Measurements from ENCODE around the gene FARSA.

FARSA gene

DNA sequence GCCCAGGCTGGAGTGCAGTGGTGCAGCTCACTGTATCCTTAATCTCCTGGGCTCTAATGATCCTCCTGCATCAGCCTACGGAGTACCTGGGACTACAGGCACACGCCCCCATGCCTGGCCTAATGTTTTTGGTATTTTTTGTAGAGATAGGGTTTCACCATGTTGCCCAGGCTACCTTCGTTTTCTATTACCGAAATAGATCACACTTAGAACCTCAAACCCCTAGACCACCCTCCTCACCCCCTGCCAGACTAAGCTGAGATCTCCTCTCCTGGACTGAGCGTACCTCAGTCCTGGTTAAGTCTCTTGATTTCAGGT is 46.9 kb downstream of the FARSA start:
- DNase-seq, result no peak
- Mint-ChIP-seq H3K36me3 (peaks cover 3% of the 10 kb centered on the region), H3K27me3 (peaks cover 9% of the 10 kb centered on the region), H3K4me1 (peaks cover 46% of the 10 kb centered on the region), H3K27ac (peak overlapping the region; percentile 82), H3K4me3 (peak overlapping the region; percentile 57), H3K9me3 (peaks cover 12% of the 10 kb centered on the region)
- CTCF ChIA-PET, result interaction anchor here (9.4 kb wide), 1 partner anchor 78 kb away, joined by 87 read pairs; no protein-coding TSS in a partner anchor

DNA sequence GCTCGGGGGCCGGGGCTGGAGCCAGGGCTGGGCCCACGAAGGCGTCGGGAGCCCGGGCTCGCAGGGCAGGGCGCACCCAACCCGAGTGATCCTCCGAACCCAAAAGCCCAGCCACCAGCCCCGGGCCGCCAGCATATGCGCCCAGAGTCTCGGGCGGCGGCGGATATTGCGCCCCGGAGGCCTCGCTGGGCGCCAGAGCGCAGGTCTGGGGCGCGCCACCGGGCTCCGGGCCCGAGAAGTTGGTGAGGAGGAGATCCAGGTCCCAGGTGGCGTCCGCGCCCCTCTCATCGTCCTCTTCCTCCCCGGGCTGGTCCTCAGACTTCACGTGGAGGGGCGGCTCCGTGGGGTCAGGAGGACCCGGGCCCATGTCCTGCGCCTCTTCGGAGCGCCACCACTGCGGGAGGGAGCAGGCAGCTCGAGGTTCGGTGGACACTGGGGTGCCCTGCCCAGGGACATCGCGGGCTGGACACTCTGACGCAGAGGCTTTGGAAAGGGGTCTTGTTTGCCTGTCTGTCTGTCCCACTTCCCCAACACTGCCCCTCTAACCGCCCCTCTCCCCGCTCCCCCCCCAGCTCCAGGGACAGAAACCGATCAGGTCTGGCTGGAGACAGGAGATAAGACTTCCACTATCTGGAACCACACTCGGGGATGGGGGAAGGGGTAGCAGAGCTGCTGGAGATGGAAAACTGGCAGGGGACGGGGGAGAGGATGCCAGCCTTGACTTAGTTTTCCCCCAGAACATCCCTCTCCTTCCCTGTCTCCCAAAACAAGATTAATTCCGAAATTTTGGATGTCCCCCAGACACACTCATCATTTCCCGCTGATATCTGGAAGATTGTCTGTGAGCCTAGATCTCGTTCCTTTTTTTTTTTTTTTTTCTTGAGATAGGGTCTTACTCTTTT is 47.5 kb downstream of the FARSA start:
- Mint-ChIP-seq H3K27ac (peak overlapping the region; percentile 82), H3K36me3 (peaks cover 3% of the 10 kb centered on the region)
- no peak for DNase-seq

DNA sequence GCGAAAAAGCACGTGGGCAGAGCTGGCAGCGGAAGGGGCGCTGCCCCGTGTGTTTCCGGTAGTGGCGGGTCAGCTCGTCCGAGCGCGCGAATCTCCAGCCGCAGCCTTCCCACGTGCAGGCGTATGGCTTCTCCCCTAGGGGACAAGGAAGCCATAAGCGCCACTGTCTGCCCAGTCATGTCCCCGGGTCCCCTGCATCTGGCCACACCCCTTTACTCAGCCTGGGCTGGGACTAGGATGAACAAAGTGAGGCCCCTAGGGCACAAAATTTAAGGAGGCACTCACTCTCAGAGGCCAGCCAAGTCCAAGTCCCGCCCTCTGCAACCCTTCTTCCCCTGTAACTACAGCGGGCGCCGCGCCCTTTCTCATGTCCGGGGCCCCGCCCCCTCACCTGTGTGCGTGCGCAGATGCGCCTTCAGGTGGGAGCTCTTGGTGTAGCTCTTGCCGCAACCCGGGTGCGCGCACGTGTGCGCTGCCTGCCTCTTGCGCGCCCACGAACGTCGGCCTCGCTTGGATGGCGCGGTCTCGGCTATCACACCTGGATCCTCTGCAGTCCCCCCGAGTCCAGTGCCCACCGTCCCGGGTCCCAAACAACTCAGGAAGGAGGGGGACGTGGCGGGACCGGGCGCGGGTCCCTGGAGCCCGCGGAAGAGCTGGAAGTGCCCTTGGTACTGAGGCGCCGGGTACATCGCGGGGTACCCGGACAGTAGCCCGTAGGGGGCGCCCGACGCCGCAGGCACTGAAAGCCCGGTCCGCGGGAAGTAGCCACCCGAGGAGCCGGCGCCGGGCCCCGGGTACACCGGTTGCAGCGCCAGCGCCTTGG is 48.4 kb downstream of the FARSA start:
- Mint-ChIP-seq H3K36me3 (peaks cover 2% of the 10 kb centered on the region), H3K27ac (peak overlapping the region; percentile 92), H3K9me3 (peaks cover 12% of the 10 kb centered on the region), H3K4me1 (peaks cover 42% of the 10 kb centered on the region), H3K4me3 (peak overlapping the region; percentile 87), H3K27me3 (peaks cover 9% of the 10 kb centered on the region)
- CTCF ChIA-PET, result interaction anchor here (0.6 to 9.4 kb wide), 16 partner anchors 20 to 190 kb away, joined by 3 to 87 read pairs (median 3); partner anchors contain the start of gene CALR
- DNase-seq, result peak; percentile 95

More for the DNA sequence above, 47.5 kb downstream of the FARSA start:
- H3K9me3 Mint-ChIP-seq, result peaks cover 12% of the 10 kb centered on the region
- CTCF ChIA-PET, result interaction anchor here (0.7 to 9.4 kb wide), 9 partner anchors 28 to 189 kb away, joined by 3 to 87 read pairs (median 4); partner anchors contain the start of gene CALR
- H3K4me1 Mint-ChIP-seq, result peaks cover 44% of the 10 kb centered on the region
- peak overlapping the region; percentile 57 for H3K4me3 Mint-ChIP-seq
- H3K27me3 Mint-ChIP-seq, result peaks cover 9% of the 10 kb centered on the region

DNA sequence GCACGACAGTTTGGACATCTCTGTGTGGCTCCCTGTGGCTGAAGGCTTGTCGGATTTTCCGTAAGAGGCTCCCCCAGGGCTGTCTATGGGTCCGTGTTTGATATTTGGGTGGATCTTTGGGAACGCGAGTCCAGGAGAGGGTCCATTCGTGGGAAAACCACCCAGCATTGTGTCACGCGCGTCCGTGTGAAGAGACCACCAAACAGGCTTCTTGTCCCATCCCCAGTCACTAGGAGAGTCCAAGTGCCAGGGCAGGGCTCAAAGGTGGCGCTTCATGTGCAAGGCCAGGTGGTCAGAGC is 48.9 kb downstream of the FARSA start:
- H3K27me3 Mint-ChIP-seq, result peaks cover 9% of the 10 kb centered on the region
- peak overlapping the region; percentile 92 for H3K27ac Mint-ChIP-seq
- H3K4me1 Mint-ChIP-seq, result peaks cover 44% of the 10 kb centered on the region

GRCh38 chr19:12884202-12884601 is 49.3 kb downstream of the FARSA start:
- peaks cover 9% of the 10 kb centered on the region for H3K27me3 Mint-ChIP-seq
- no peak overlapping the region for H3K27ac Mint-ChIP-seq
- peak overlapping the region; percentile 24 for H3K4me3 Mint-ChIP-seq
- H3K4me1 Mint-ChIP-seq, result peaks cover 46% of the 10 kb centered on the region
- peaks cover 12% of the 10 kb centered on the region for H3K9me3 Mint-ChIP-seq
- DNase-seq, result no peak
- CTCF ChIA-PET, result interaction anchor here (0.6 to 9.4 kb wide), 4 partner anchors 21 to 80 kb away, joined by 3 to 87 read pairs (median 5); no protein-coding TSS in a partner anchor
- peaks cover 2% of the 10 kb centered on the region for H3K36me3 Mint-ChIP-seq

More for the DNA sequence above, 48.9 kb downstream of the FARSA start:
- Mint-ChIP-seq H3K9me3 (peaks cover 12% of the 10 kb centered on the region), H3K4me3 (peak overlapping the region; percentile 87), H3K36me3 (peaks cover 2% of the 10 kb centered on the region)
- no peak for DNase-seq
- CTCF ChIA-PET, result interaction anchor here (0.6 to 9.4 kb wide), 11 partner anchors 20 to 80 kb away, joined by 3 to 87 read pairs (median 3); partner anchors contain the start of gene CALR

GRCh38 chr19:12882589-12882988 is 50.9 kb downstream of the FARSA start:
- H3K27ac Mint-ChIP-seq, result peak overlapping the region; percentile 62
- peaks cover 12% of the 10 kb centered on the region for H3K9me3 Mint-ChIP-seq
- H3K4me1 Mint-ChIP-seq, result peaks cover 48% of the 10 kb centered on the region
- peaks cover 9% of the 10 kb centered on the region for H3K36me3 Mint-ChIP-seq
- CTCF ChIA-PET, result interaction anchor here (1.0 to 9.4 kb wide), 2 partner anchors 82 to 122 kb away, joined by 3 to 87 read pairs; no protein-coding TSS in a partner anchor
- peak overlapping the region; percentile 90 for H3K4me3 Mint-ChIP-seq
- no peak for DNase-seq
- peaks cover 9% of the 10 kb centered on the region for H3K27me3 Mint-ChIP-seq

- Mint-ChIP-seq H3K4me1 (peaks cover 42% of the 10 kb centered on the region), H3K27me3 (peaks cover 9% of the 10 kb centered on the region)
- CTCF ChIA-PET, result interaction anchor here (0.6 to 9.4 kb wide), 7 partner anchors 9 to 115 kb away, joined by 3 to 87 read pairs (median 3); partner anchors contain the start of gene GCDH
These were observed 52.2 kb downstream of the FARSA start, which contains the start of gene DNASE2 for GRCh38 chr19:12881172-12881808. TSS of gene DNASE2 (minus strand) at chr19:12881449. CDS start at chr19:12881375, 74 bp downstream.

GRCh38 chr19:12880551-12881171 is 52.9 kb downstream of the FARSA start:
- CTCF ChIA-PET, result interaction anchor here (1.0 to 9.4 kb wide), 6 partner anchors 10 to 114 kb away, joined by 3 to 87 read pairs (median 3); partner anchors contain the start of gene GCDH
- Mint-ChIP-seq H3K27ac (peak overlapping the region; percentile 90), H3K9me3 (peaks cover 12% of the 10 kb centered on the region), H3K4me3 (peak overlapping the region; percentile 90), H3K4me1 (peaks cover 40% of the 10 kb centered on the region), H3K27me3 (peaks cover 9% of the 10 kb centered on the region), H3K36me3 (peaks cover 14% of the 10 kb centered on the region)
- peak; percentile 37 for DNase-seq

More at GRCh38 chr19:12881172-12881808, 52.2 kb downstream of the FARSA start, which contains the start of gene DNASE2:
- peaks cover 12% of the 10 kb centered on the region for H3K9me3 Mint-ChIP-seq
- peak within 1 kb of the TSS; percentile 90 for H3K4me3 Mint-ChIP-seq
- peak; percentile 97 for DNase-seq
- H3K36me3 Mint-ChIP-seq, result peaks cover 14% of the 10 kb centered on the region
- peak within 1 kb of the TSS; percentile 90 for H3K27ac Mint-ChIP-seq

DNA sequence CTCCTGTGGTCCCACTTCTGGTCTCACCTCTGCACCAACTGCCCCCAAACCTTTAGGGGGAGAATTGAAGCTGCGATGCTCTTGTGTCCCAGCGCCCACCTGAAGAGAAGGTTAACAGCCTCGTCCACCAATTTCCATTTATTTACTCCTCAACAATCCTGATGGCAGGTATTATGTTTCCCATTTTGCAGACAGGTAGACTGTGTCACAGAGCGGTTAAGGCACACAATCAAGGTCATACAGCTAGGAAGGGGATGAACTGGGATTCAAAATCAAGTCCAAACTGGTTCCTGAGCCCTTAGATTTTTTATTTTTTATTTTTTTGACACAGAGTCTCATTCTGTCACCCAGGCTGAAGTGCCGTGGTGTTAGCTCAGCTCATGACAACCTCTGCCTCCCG is 58.4 kb downstream of the FARSA start:
- H3K36me3 Mint-ChIP-seq, result peaks cover 33% of the 10 kb centered on the region
- H3K9me3 Mint-ChIP-seq, result peaks cover 9% of the 10 kb centered on the region
- no peak for DNase-seq
- H3K27me3 Mint-ChIP-seq, result no peaks in the 10 kb centered on the region
- CTCF ChIA-PET, result no interaction called here
- H3K4me3 Mint-ChIP-seq, result no peak overlapping the region
- H3K27ac Mint-ChIP-seq, result no peak overlapping the region
- H3K4me1 Mint-ChIP-seq, result peaks cover 20% of the 10 kb centered on the region

DNA sequence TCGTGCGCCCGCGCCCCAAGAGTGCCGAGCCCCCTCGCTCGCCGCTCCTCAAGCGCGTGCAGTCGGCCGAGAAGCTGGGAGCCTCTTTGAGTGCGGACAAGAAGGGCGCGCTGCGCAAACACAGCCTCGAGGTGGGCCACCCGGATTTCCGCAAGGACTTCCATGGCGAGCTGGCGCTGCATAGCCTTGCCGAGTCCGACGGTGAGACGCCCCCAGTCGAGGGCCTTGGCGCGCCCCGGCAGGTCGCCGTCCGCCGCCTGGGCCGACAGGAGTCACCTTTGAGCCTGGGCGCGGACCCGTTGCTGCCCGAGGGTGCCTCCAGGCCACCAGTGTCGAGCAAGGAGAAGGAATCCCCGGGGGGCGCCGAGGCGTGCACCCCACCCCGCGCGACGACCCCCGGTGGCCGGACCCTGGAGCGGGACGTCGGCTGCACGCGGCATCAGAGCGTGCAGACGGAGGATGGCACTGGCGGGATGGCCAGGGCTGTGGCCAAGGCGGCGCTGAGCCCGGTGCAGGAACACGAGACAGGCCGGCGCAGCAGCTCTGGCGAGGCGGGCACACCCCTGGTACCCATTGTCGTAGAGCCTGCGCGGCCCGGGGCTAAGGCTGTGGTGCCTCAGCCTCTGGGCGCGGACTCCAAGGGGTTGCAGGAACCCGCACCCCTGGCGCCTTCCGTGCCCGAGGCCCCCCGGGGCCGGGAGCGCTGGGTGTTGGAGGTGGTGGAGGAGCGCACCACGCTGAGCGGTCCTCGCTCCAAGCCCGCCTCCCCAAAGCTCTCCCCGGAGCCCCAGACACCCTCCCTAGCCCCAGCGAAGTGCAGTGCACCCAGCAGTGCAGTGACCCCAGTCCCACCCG is 59.4 kb downstream of the FARSA start:
- CTCF ChIA-PET, result interaction anchor here (1.4 kb wide), 1 partner anchor 26 kb away, joined by 5 read pairs; no protein-coding TSS in a partner anchor
- no peak overlapping the region for H3K4me3 Mint-ChIP-seq
- peaks cover 13% of the 10 kb centered on the region for H3K4me1 Mint-ChIP-seq
- H3K27me3 Mint-ChIP-seq, result peaks cover 3% of the 10 kb centered on the region
- peaks cover 9% of the 10 kb centered on the region for H3K9me3 Mint-ChIP-seq
- DNase-seq, result no peak
- peaks cover 33% of the 10 kb centered on the region for H3K36me3 Mint-ChIP-seq
- no peak overlapping the region for H3K27ac Mint-ChIP-seq

DNA sequence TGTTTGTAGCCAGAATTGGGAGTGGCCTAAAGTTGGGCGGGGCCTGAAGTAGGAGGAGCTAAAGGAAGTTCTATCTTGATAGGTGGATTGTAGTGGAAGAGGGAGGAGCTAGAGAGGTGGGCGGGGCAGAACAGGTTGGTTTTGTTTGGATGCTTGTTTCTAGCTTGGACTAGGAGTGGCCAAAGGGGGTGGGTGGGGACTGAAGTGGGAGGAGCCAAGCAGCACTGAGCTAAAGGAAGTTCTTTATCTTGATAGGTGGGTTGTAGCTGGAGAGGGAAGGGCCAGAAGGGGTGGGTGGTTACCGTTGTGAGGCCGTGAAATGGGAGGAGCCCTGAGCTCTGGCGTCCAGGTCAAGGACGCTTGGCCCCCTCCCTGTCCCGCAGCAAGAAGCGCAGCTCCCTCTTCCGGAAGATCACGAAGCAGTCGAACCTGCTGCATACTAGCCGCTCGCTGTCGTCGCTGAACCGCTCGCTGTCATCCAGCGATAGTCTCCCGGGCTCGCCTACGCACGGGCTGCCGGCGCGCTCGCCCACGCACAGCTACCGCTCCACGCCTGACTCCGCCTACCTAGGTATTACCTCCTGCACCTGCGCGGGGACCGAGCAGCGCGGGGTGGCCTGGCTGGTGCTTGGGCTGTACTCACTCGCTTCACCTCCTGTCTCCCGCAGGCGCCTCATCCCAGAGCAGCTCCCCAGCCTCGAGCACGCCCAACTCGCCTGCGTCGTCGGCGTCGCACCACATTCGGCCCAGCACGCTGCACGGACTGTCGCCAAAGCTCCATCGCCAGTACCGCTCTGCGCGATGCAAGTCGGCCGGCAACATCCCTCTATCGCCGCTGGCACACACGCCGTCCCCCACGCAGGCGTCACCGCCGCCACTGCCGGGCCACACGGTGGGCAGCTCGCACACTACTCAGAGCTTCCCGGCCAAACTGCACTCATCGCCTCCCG is 60.3 kb downstream of the FARSA start:
- Mint-ChIP-seq H3K9me3 (peaks cover 9% of the 10 kb centered on the region), H3K4me1 (peaks cover 10% of the 10 kb centered on the region), H3K27ac (peak overlapping the region; percentile 67), H3K36me3 (peaks cover 29% of the 10 kb centered on the region), H3K4me3 (peak overlapping the region; percentile 40), H3K27me3 (peaks cover 5% of the 10 kb centered on the region)
- DNase-seq, result peak; percentile 85
- CTCF ChIA-PET, result interaction anchor here (0.6 to 1.4 kb wide), 4 partner anchors 25 to 113 kb away, joined by 3 to 5 read pairs (median 3); no protein-coding TSS in a partner anchor

All from activated naive CD4-positive, alpha-beta T cell treated with anti-CD3 and anti-CD28 coated beads, Interleukin-2, amount 10 ng/mL, durations not matched to agents 7 days and 5 days (primary cell).